ENCODE data around the gene CACNG5. TPM values are rescaled to one million over a fixed set of nuclear protein-coding genes. Genes with fewer than 3 reads are reported as not detected.

The CACNG5 gene
- total RNA-seq, 2 donors from 2014 or later: 1.8 TPM; not detected in 1

DNA sequence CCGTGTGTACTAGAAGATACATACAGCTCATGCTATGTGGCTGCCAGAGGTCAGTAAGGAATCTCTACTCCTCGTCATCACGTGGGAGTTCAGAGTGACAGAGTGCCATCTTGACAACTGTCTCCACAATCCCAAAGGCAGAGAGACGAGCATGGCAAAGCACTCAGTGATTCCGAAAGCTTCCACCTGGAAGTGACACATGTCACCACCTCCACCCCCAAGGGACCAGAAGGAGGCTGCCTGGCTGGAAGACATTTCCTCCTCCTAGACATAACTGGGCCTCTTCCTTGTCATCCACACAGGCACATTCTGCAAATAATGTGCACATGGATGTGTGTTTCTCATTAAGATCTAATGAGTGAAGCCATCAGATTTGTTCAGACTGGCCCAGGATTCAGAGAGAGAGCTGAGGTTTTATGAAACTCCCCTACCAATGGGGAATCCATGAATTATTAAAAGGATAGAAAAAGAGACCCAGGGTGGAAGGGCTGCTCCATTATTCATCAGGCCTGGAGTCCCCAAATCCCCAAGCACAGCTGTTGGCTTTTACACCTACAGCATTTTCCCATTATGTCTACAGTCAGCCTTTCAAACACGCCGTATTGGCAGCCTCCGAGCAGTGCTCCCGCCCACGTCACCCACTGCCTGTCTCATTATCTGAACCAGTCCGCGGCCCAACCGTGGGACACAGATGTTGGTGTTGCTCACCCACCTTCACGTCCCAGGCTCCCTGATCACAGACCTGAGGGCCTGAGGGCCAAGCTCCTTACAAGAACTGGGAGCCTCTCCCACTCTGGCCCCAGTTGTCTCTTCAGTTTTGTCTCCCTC, 3.3 kb upstream of the CACNG5 start:
- Histone ChIP-seq H3K4me3 (ENCODE audit: low read length) (no peak overlapping the region), H3K4me1 (ENCODE audit: control insufficient read depth, insufficient read depth, low read length) (peaks cover 9% of the 10 kb centered on the region), H3K27ac (ENCODE audit: low read depth, low read length) (no peak overlapping the region), H3K36me3 (ENCODE audit: control insufficient read depth, insufficient read depth, low read length) (no peaks in the 10 kb centered on the region), H3K9me3 (ENCODE audit: control insufficient read depth, low read length) (no peaks in the 10 kb centered on the region), H3K27me3 (ENCODE audit: control insufficient read depth, insufficient read depth, low read length, poor library complexity, severe bottlenecking) (peaks cover 43% of the 10 kb centered on the region), H3K9ac (ENCODE audit: extremely low read depth, low read length, poor library complexity, severe bottlenecking) (no peak overlapping the region)
- Mint-ChIP-seq H3K27me3 (ENCODE audit: insufficient read depth) (peaks cover 47% of the 10 kb centered on the region), H3K36me3 (ENCODE audit: low read depth) (no peaks in the 10 kb centered on the region), H3K4me1 (peaks cover 12% of the 10 kb centered on the region), H3K27ac (no peak overlapping the region), H3K4me3 (no peak overlapping the region), H3K9me3 (no peaks in the 10 kb centered on the region)
- no peak for TF ChIP-seq CTCF (conservative IDR thresholded peaks at IDR 0.05)
- WGBS, 2 experiments (ENCODE audit: insufficient coverage in 1 of 2, insufficient read length in 1 of 2): 91 to 94% methylated on average over 9 to 14 of the region's 14 CpGs
- no peak for DNase-seq

- Histone ChIP-seq H3K27ac (ENCODE audit: low read depth, low read length) (no peak overlapping the region), H3K4me1 (ENCODE audit: control insufficient read depth, insufficient read depth, low read length) (peaks cover 9% of the 10 kb centered on the region), H3K36me3 (ENCODE audit: control insufficient read depth, insufficient read depth, low read length) (no peaks in the 10 kb centered on the region), H3K9me3 (ENCODE audit: control insufficient read depth, low read length) (no peaks in the 10 kb centered on the region), H3K4me3 (ENCODE audit: low read length) (no peak overlapping the region), H3K9ac (ENCODE audit: extremely low read depth, low read length, poor library complexity, severe bottlenecking) (no peak overlapping the region), H3K27me3 (ENCODE audit: control insufficient read depth, insufficient read depth, low read length, poor library complexity, severe bottlenecking) (peaks cover 45% of the 10 kb centered on the region)
- TF ChIP-seq CTCF (conservative IDR thresholded peaks at IDR 0.05): no peak
- H3K36me3 Mint-ChIP-seq (ENCODE audit: low read depth): no peaks in the 10 kb centered on the region
- 94 to 100% methylated on average over 1 to 4 of the region's 4 CpGs for WGBS, 2 experiments (ENCODE audit: insufficient coverage in 1 of 2, insufficient read length in 1 of 2)
- H3K4me3 Mint-ChIP-seq: no peak overlapping the region
- DNase-seq: no peak
- H3K4me1 Mint-ChIP-seq: peaks cover 12% of the 10 kb centered on the region
- no peaks in the 10 kb centered on the region for H3K9me3 Mint-ChIP-seq
- peaks cover 57% of the 10 kb centered on the region for H3K27me3 Mint-ChIP-seq (ENCODE audit: insufficient read depth)
- no peak overlapping the region for H3K27ac Mint-ChIP-seq
Observed at GRCh38 chr17:66833201-66833600, 1.7 kb upstream of the CACNG5 start.

GRCh38 chr17:66834426-66834918, 445 bp upstream of the CACNG5 start:
- Mint-ChIP-seq H3K36me3 (ENCODE audit: low read depth) (no peaks in the 10 kb centered on the region), H3K4me1 (peaks cover 8% of the 10 kb centered on the region), H3K4me3 (peak overlapping the region; percentile 37), H3K9me3 (no peaks in the 10 kb centered on the region), H3K27ac (no peak overlapping the region), H3K27me3 (ENCODE audit: insufficient read depth) (peaks cover 52% of the 10 kb centered on the region)
- peaks cover 45% of the 10 kb centered on the region for H3K27me3 ChIP-seq (ENCODE audit: control insufficient read depth, insufficient read depth, low read length, poor library complexity, severe bottlenecking)
- peaks cover 9% of the 10 kb centered on the region for H3K4me1 ChIP-seq (ENCODE audit: control insufficient read depth, insufficient read depth, low read length)
- no peak for TF ChIP-seq CTCF (conservative IDR thresholded peaks at IDR 0.05)
- WGBS, 2 experiments (ENCODE audit: insufficient coverage in 1 of 2, insufficient read length in 1 of 2): 51 to 70% methylated on average over 2 to 7 of the region's 7 CpGs
- H3K9me3 ChIP-seq (ENCODE audit: control insufficient read depth, low read length): no peaks in the 10 kb centered on the region
- no peaks in the 10 kb centered on the region for H3K36me3 ChIP-seq (ENCODE audit: control insufficient read depth, insufficient read depth, low read length)
- peak overlapping the region; percentile 62 for H3K4me3 ChIP-seq (ENCODE audit: low read length)
- H3K27ac ChIP-seq (ENCODE audit: low read depth, low read length): no peak overlapping the region
- DNase-seq: peak; percentile 31
- no peak overlapping the region for H3K9ac ChIP-seq (ENCODE audit: extremely low read depth, low read length, poor library complexity, severe bottlenecking)
